GM19455 (cell line): ENCODE results near the gene ACMSD.
"Not testable (repeated sequence)": the region's sequence is repeated elsewhere in the genome, so short reads cannot be mapped to it uniquely, and the experiment has no call there.

Experiments
- ATAC-seq: cut with Tn5 transposase; IDR thresholded peaks from one replicate; pipeline ENCODE4 v1.9.1; 2021; ENCODE audit not compliant: unreplicated experiment

The ACMSD gene

DNA sequence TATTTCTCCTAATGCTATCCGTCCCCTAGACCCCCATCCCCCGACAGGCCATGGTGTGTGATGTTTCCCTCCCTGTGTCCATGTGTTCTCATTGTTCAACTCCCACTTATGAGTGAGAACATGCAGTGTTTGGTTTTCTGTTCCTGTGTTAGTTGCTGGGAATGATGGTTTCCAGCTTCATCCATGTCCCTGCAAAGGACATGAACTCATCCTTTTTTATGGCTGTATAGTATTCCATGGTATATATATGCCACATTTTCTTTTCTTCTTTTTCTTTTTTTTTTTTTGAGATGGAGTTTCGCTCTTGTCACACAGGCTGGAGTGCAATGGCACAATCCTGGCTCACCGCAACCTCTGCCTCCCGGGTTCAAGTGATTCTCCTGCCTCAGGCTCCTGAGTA is 9.2 kb downstream of the ACMSD start:
- ATAC-seq = not testable (repeated sequence)

DNA sequence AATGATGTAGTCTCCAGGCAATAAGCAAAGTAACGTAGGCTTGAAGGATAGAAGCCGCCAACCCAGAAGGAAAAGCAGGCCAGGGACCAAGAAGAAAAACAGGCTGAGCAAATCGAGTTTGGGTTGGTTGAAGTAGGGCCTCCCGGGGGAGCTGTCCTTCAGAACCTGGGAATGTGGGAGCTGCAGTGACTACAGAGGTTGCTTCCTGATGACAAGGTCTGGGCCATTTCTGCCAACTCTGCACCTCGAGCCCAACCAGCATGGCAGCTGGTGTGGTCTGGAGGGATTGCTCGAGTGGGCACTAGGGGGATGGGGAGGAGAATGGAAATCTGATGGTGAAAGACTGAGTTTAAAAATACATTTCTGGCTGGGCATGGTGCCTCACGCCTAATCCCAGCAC is 14.1 kb downstream of the ACMSD start:
- ATAC-seq = no peak

DNA sequence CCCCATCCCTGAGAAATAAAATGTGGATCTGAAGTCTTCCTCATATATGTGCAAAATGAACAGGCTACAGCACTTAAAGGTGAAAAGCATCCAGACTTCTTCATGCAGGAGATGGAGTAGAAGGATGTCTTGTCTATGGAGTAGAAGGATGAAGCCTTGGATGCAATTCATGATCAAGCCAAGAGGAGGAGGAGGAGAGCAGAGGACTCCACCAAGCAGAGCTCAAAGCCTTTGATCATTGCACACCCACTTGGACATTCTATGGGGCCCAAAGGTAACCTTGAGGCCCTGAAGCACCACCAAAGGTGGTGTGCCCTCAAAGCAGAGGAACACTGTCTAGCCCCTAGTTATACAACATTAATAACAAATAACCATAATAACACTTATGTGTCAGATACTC is 17.3 kb downstream of the ACMSD start:
- ATAC-seq = no peak

DNA sequence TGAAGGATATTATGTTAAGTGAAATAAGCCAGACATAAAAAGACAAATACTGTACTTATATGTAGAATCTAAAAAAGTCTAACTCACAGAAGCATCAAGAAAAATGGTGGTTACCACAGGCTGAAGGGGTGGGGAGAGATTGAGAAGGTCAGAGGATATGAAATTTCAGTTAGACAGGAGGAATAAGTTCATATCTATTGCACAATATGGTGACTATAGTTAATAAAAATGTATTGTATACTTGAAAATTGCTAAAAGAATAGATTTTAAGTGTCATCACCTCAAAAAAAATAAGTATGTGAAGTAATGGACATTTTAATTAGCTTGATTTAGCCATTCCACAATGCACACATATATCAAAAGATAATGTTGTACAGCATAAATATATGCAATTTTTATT is 19.8 kb downstream of the ACMSD start:
- ATAC-seq = no peak

DNA sequence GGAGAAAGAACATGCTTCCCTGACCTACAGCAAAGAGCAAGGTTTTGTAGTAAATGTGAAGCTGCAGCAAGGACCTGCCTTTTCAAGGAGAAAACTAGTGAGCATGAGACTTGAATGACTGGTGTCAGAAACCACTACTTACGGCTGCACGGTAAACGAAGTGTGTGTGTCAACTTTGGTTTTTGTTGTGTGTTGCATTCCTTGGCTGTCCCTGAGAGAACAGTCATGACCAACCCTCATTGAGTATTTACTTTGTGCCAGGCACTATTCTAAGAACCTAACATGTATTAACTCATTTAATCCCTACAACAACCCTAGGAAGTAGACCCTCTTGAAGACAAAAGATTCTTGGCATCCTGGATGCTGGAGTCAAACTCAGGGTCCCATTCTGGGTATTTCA is 22.8 kb downstream of the ACMSD start:
- ATAC-seq = no peak

DNA sequence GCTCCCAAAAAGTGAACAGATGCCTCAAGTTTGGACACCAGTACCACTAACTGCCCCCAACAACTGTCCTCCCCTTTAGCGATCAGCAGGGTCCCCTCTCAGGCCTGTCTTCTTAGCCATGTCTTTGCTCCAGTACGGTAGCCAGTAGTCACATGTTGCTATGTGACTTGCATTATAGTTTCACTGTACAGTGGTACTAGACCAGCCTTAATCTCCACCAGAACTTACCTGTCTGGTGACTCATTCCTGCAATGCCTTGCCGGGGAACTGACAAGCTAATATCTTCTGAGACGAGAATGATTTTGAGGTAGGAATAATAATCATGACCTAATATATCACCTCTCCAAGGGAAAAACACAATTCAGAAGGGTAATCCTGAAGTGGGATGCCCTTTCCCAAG is 23.7 kb downstream of the ACMSD start:
- ATAC-seq = no peak

- ATAC-seq = no peak
Measured at GRCh38 chr2:134862674-134863073, 24.3 kb downstream of the ACMSD start.

- ATAC-seq = no peak
Measured at GRCh38 chr2:134863446-134863845, 25.0 kb downstream of the ACMSD start.

DNA sequence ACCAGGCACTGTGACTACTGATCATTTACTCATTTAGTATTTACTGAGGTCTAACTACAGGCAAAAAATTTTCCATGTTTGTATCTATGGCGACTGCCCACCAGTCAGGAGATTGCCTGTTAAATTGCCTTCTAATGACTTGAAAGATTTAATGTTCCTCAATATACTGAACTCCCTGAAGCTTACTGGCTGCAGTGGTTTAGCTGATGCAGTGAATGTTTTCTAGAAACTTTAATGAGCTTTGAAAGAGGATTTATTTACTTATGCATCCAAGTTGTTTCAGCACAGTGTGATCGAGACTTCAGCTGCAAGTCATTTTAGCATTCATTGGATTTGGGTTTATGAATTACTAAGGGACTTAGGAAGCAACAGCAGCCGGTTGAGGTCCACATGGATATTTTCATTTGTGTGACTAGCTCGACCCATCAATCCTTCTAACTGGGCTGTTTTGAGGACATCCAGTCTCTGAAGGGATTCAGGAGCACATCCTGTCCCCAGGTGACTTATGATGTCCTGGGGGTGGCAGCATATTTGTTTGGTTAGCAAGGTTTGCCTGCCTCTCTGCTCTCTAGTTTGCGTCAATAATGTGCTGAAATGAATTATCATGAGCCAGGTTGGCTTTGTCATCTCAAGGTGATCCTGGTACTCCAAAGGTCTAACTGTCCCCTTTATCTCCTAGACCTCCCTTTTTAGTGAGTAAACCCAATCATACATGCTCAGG is 26.8 kb downstream of the ACMSD start:
- no peak for ATAC-seq

DNA sequence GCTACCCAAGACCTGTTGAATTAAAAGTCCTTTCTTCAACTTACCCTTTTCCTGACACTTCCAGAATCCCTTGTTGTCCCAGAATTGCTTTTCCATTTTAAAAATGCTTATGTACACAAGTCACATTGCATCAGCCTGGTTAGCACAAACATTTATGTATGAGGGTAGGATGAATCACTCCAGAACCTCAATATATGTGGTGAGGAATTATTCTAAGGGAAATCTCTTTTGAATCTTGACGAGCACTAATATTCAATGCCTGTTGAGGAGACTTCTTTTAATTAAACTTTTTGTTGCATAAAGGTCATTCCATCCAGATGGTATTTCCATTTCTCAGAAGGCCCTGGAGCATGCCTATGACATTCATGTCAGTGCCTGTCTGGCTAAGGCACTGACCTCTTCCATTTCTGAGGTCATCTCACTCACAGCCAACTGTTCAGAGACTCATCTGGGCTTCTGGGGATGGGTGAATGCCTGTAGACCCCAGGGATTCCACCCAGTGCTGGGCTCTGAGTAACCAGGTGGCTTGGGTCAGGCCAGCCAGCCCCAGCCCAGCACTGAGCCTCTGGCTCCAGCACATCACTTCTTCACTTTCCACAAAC is 28.2 kb downstream of the ACMSD start:
- no peak for ATAC-seq

DNA sequence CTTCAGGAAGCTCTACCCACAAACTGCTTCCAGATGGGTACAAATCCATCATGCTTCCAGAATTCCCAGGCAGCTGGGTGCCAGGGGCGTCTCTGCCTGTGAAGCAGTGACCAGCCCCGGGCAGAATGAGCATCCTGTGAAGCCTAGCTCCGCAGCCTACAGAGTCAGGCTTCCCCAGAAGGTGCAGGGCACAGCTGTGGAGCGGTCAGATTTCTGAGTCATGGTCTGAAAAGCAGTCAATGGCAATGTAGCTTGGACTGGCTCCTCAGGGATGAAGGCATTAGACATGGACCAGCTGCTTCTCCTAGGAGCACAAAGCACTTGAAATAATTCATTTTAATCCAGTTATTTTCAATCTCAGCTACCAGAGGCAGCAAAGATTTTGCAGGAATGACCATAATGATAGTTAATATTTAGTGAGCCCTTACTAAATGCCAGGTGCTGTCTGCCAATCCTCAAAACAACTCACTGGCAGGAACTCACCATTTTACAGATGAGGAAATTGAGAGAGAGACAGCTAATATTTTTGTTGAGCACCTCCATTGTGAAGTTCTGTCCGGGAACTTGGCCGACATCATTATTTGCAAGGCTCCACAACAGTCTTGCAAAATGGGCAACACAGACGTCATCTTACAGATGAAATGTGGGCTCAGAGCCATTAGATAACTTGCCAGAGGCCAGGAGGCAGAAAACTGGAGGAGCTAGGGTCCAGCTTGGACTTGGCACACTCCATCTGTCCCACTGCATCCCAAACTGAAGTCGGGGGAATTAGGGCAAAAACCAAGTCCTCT is 31.7 kb downstream of the ACMSD start:
- no peak for ATAC-seq

DNA sequence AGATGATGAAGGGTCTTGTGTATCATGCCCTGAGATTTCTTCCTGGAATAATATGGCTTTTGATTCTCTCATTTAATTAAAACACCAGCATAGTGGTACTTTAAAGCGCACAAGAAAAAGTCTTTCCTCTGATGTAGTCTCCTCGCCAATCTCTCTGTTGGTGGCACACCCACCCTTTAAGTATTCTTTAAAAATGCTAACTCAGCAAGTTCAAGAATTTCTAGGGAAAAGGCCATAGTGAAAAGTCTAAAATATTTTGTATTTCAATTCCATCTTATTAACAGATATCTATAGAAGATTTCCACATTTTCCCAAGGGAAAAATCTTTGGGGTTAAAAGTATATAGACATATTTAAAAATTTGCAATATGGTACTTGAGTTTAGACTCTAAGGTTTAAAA is 34.7 kb downstream of the ACMSD start:
- no peak for ATAC-seq

DNA sequence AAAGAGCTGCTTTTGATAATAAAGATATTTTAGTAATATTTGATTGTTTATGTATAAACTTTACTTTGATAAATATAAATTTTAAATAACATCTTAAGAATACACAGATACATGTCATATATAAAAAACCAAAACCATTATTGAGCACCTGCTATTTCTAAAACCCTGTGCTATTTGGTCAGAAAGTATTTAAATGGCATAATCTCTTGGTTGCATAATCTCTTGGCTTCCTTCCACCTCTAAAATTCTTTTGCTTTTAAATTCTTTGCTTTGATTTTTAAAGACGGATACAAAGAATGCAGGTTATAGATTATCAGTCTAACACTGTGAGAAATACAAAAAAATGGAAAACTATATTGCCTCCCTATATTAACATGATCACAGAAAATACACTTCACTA is 36.9 kb downstream of the ACMSD start:
- no peak for ATAC-seq

GRCh38 chr2:134882773-134883172 is 44.4 kb downstream of the ACMSD start:
- no peak for ATAC-seq

- no peak for ATAC-seq
Measured at GRCh38 chr2:134883552-134884293, 45.3 kb downstream of the ACMSD start.

GRCh38 chr2:134884435-134884834 is 46.0 kb downstream of the ACMSD start:
- ATAC-seq = no peak

DNA sequence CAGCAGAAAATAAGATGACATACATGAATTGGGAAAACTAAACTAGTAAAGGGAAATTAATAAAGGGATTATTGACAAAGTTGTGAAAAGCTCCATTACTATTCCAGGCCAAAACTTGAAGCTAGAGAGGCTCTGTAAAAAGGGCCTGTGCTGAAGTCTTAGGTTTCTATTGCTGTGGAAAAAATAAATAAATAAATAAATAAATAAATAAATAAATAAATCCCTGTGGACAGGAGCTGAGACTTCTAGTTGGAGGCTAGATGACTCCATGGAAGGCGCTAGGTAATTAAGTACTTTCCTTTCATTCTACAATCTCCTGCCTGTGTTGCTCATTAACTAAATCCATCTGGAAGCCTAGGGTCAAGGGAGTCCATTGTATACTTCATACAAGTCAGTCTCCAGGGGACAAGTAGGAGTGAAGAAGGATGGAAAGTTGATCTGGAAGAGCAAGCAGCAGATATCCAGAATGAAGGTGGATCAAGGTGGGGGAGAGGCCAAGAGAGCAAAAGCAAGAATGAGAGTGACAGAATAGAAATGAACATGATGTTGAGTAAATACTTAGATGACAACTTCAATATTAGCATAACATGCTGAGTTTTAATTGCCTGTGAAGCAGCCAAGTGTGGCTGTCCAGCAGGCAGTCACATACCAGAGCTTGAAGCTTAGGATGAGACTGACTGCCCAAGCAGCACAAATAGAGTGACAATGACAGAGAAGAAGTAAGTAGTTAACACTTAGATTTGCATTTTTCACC is 54.0 kb downstream of the ACMSD start:
- ATAC-seq = no peak

GRCh38 chr2:134897932-134898331 is 59.5 kb downstream of the ACMSD start:
- ATAC-seq = no peak

GRCh38 chr2:134899204-134899603 is 60.8 kb downstream of the ACMSD start:
- no peak for ATAC-seq

DNA sequence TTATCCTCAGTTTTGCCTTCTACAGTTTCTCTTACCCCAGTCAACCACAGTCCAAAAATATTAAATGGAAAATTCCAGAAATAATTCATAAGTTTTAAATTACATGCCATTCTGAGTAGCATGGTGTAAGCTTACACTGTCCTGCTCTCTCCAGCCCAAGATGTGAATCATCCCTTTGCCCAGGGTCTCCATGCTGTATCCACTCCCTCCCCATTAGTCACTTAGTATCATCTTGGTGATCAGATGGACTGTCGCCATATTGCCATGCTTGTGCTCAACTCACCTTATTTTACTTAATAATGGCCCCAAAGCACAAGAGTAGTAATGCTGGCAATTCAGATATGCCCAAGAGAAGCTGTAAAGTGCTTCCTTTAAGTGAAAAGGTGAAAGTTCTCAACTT is 61.7 kb downstream of the ACMSD start:
- no peak for ATAC-seq

- ATAC-seq = not testable (repeated sequence)
Measured at GRCh38 chr2:134903701-134904100, 65.3 kb downstream of the ACMSD start.
